Spinal cord (tissue), 10 donors: ENCODE data around the gene PTPN20. TPM values are rescaled to one million over a fixed set of nuclear protein-coding genes. Genes with fewer than 3 reads are reported as not detected.
"Not testable (repeated sequence)": the region's sequence is repeated elsewhere in the genome, so short reads cannot be mapped to it uniquely, and the experiment has no call there.

ENCODE experiments used
- DNase-seq, 6 donors: peaks; one replicate each; pipeline versions ENCODE4 v3.0.0 to v3.0.0-alpha.2; 2013 to 2015; ENCODE audit warnings: low spot score in 6 of 6, low read depth in 4 of 6
- H3K27ac ChIP-seq: one replicate; pipeline ENCODE4 v1.5.1; 2013; ENCODE audit warnings: low read depth, low read length, control low read depth
- H3K27me3 ChIP-seq: one replicate; pipeline ENCODE4 v1.6.1; 2013; ENCODE audit warnings: low read length; ENCODE audit not compliant: control insufficient read depth, insufficient read depth
- H3K36me3 ChIP-seq: one replicate; pipeline ENCODE4 v1.6.1; 2013; ENCODE audit warnings: low read length; ENCODE audit not compliant: control insufficient read depth, insufficient read depth
- H3K4me1 ChIP-seq: one replicate; pipeline ENCODE4 v1.6.1; 2013; ENCODE audit warnings: low read length; ENCODE audit not compliant: control insufficient read depth, insufficient read depth
- H3K4me3 ChIP-seq: one replicate; pipeline ENCODE4 v1.5.1; 2013; ENCODE audit warnings: low read depth, low read length, control low read depth
- H3K9me3 ChIP-seq: one replicate; pipeline ENCODE4 v1.6.1; 2013; ENCODE audit warnings: low read length; ENCODE audit not compliant: control insufficient read depth, insufficient read depth
- WGBS: methylation state at CpG from one replicate; pipeline ENCODE4 v1.1.5; 2013; ENCODE audit warnings: missing lambda C conversion rate; ENCODE audit not compliant: insufficient coverage; 5-methylcytosine and 5-hydroxymethylcytosine counted together
- polyA plus RNA-seq, 2 donors: library from polyadenylated mRNA; unstranded; fragments of 120-200 nt; gene quantifications; one replicate each; pipeline ENCODE4 v1.2.1, GENCODE V29; 2013; ENCODE audit not compliant: insufficient read length in 2 of 2
- total RNA-seq, 2 donors: library from RNA; depleted of rRNA in 1 of 2; stranded (reverse); fragments of 120-200 nt in 1 of 2; fragments of >200 nt in 1 of 2; gene quantifications; one replicate each; pipeline versions ENCODE4 v1.2.3 to v1.2.4, GENCODE V29; 2013 to 2014
- donor health status: healthy.

PTPN20 gene
- total and polyA plus RNA-seq, 4 donors, result 7.4 to 20.0 (median 12.2) TPM

DNA sequence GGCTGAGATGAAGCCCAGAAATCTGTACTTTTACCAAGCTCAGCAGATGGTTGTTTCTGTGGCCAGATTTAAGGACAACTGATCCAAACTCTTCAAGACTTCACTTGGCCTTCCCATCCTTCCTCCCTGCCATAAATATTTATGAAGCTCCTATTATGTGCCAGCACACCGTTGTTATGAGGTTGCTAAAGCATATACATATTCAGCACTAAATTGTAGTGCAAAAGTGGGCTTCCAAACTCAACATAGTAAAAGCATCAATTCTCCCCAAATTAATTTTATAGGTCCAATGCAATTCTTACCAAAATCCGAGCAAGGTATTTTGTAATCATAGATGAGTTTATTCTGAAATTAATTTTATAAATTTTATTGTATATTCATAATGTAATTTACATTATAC is 10.0 kb upstream of the PTPN20 start:
- not testable (repeated sequence) for H3K4me3 ChIP-seq, H3K4me1 ChIP-seq, H3K36me3 ChIP-seq, H3K27ac ChIP-seq, H3K27me3 ChIP-seq, H3K9me3 ChIP-seq
- DNase-seq, result peak in 1 of 6 donors; percentile 54
- no CpG with 5 or more reads among the region's 2 CpGs for WGBS

DNA sequence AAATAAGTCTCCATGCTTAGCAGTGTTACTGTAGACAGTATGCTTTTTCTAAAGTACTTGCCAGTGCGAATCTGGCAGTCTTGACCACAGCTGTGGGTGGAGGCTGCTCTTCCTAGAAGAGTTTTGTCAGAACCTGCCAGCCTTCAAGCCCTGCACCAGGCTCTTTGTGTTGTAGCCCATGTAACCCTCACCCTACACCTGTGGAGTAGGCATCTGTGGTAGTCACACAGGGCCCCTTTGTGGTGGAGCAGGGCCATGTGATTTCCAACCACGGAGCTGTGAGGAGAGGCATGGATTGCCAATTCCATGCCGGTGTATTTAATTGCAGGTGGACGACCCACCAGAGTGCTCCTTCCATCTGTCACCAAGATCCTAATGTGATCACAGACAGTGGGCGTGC is 7.4 kb upstream of the PTPN20 start:
- H3K4me1 ChIP-seq, H3K36me3 ChIP-seq, DNase-seq, H3K4me3 ChIP-seq, H3K9me3 ChIP-seq, H3K27me3 ChIP-seq, H3K27ac ChIP-seq: not testable (repeated sequence)
- no CpG with 5 or more reads among the region's 5 CpGs for WGBS

DNA sequence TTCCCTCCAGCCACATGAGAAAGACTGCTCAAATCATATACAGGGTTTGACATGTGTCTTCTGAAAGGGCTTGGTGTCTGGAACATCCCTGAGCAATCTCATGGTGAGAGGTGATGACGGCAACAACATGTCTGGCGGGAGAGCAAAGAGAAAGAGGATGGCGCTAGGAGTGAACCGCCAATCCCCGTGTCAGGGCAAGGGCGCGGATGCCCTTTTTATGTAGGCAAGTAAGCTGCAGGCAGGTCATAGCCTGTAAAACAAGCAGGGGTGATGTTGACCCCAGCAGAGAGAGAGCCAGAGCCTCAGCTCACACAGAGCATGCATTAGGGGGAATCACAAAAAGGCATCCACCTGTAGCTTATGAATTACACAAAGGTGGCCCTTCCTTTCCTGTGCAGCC is 4.9 kb upstream of the PTPN20 start:
- not testable (repeated sequence) for H3K9me3 ChIP-seq, H3K4me1 ChIP-seq, H3K36me3 ChIP-seq, DNase-seq, H3K27me3 ChIP-seq, H3K4me3 ChIP-seq, H3K27ac ChIP-seq
- no CpG with 5 or more reads among the region's 7 CpGs for WGBS

DNA sequence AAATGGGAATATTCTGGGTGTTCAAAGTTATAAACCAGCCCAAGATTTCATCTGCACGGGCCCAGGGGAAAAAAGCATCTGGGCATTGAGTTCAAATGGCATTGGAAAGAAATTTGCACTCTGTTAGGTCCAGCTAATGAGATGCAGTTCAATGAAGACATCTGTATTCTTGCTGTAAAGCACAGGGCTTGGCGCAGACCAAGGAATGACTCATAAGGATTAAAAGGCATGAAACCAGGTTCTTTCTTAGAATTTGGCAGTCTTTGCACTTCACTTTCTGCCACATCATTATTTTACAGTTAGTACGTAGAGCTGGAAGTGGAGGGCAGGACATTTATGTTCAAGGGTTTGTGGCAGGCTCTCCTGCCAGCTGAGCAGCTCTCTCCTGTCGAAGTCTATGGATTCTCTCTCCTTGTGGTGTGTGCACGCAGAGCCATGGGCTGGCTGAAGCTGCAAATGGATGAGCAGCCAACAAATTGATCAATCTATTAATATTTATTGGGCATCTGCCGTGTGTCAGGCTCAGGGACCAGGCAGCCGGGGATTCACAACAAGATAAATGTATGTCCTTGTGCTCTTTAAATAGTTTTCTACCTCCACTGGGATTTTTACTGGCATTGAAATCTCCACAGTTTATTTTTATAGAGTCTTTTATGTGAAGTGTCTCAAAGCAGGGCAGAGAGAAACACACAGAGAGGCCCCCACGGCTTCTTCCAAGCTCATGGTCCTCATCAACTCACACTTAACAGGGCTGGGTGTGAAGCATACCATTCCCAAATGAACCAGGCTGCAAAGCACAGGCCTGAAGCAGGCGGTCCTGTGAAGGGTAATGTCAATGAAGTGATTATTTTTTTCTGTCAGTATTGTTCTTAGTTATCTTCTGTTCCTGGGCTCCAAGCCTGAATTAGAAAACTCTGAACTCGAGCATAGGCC is 3.8 kb upstream of the PTPN20 start:
- WGBS, result no CpG with 5 or more reads among the region's 10 CpGs
- not testable (repeated sequence) for H3K4me1 ChIP-seq, H3K27me3 ChIP-seq, H3K4me3 ChIP-seq, H3K36me3 ChIP-seq, H3K9me3 ChIP-seq, H3K27ac ChIP-seq, DNase-seq

DNA sequence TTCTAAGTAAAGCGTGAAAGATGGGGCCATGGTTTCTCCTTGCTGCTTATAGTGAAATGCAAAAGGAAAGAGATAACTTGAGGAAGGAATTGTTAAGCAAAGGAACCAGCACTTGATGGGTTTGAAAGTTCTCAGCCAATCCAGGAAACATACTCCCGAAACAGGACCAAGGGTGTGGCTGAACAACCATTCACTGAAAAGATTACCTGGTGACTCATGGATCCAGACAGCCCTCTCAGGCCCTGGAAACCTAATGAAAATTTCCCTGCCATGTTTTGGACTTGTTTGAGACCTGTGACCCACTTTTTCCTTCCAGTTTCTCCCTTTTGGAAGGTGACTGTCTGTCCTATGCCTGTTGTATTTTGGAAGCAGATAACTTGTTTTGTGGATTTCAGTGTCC is 11.3 kb downstream of the PTPN20 start:
- H3K36me3 ChIP-seq, H3K27ac ChIP-seq, H3K27me3 ChIP-seq, H3K4me1 ChIP-seq, DNase-seq, H3K9me3 ChIP-seq, H3K4me3 ChIP-seq: not testable (repeated sequence)
- no CpG with 5 or more reads among the region's 2 CpGs for WGBS

DNA sequence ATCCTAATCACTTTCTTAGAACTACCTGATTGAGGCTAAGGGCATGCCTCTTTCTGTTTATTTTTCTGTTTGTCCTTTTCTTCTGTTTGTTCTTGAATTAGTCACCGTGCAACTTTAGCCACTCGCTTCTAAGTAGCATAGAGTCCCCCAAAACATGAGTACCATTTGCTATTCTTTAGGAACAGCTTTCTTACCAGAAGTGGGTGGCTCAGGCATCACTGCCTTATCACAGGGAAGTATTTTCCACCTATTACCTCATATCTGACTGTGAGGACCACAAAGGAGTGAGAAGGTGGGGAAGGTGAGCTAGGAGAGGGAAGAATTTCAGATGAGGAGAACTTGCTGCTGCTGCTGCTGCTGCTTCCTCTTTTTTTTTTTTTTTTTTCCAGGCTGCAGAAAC is 13.9 kb downstream of the PTPN20 start:
- H3K4me1 ChIP-seq, H3K4me3 ChIP-seq, DNase-seq, H3K36me3 ChIP-seq, H3K27me3 ChIP-seq, H3K9me3 ChIP-seq, H3K27ac ChIP-seq: not testable (repeated sequence)
- WGBS, result no CpG with 5 or more reads among the region's 2 CpGs

DNA sequence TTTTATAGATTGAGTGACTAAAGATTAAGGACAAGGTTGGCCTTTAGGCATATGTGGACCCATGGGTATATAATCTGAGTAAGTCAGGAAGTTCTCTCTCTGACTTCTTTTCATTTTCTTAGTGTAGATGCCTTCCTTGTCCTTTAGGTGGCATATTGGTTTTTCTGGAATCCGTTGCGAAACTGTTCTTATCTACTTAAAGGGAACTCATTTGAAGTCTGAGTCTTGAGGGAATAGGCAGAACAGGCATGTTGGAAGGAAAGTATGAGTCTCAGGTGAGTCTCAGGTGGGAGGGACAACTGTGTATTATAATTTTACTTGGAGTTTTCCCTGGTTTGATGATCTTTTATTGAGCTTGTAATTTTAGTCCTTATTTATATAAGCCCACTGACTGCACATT is 14.6 kb downstream of the PTPN20 start:
- H3K27me3 ChIP-seq, H3K27ac ChIP-seq, H3K4me1 ChIP-seq, H3K36me3 ChIP-seq, H3K4me3 ChIP-seq, H3K9me3 ChIP-seq: not testable (repeated sequence)
- WGBS, result no CpG with 5 or more reads among the region's 2 CpGs
- DNase-seq, result peak in 1 of 6 donors; percentile 3

DNA sequence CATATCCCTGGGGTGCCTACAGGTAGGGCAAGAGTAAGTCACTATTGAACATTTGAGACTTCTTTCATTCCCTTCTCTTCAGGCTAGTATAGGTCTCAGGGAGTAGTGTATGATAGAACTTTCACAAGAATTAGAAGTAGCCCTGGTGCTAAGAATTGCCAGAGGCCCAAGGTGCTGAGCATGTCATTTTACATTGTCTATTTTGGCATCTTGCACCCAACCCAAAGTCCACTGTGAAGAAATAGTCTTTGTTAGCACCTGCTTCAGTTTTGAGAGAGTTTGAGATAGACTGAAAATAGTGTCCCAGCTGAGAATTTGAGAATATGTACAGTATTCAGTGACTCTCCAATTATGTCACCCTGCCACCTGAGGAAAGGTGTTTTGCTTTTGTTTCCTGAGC is 17.6 kb downstream of the PTPN20 start:
- not testable (repeated sequence) for DNase-seq, H3K4me1 ChIP-seq, H3K27ac ChIP-seq, H3K36me3 ChIP-seq, H3K4me3 ChIP-seq, H3K27me3 ChIP-seq, H3K9me3 ChIP-seq

DNA sequence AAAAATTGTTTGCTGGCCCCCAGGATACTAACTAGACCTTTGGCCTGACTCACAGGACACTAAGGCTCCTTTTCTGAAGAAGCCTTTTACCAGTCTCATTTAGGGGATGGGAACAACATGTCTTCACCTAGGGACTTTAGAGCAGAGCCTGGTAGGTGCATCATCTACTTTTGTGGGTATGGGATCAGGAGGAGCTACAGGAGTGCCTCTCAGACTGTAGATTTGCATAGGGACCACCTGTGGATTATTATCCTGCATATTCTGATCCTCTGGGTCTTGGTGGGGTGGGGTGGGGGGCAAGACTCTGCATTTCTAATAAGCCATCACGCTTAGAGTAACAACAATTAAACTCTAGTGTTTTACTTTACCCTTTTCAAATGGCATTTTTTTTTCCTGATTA is 21.2 kb downstream of the PTPN20 start:
- H3K36me3 ChIP-seq, result not testable (repeated sequence)
- no CpG with 5 or more reads among the region's 1 CpG for WGBS

DNA sequence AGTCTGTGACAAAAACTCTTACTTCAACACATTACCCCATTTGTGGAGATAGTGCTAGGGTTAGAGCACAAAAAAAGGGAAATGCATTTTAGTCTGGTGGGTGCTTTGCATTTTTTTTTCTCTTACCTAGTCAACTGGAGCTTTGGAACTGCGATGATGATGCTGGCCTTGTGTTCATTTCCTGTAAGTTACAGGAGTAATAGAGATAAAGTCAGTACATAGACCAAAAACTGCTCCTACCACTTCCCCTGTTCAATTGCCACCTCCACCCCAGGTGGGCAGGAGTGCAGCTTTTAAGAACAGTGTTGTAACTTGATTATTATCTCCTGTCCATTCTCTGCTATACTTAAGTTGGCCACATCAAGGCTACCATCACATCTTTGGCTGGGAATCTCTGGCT is 29.9 kb downstream of the PTPN20 start:
- H3K4me1 ChIP-seq, H3K27ac ChIP-seq: not testable (repeated sequence)
- WGBS, result no CpG with 5 or more reads among the region's 1 CpG

More for the DNA sequence above, 21.2 kb downstream of the PTPN20 start:
- H3K9me3 ChIP-seq, DNase-seq, H3K4me3 ChIP-seq, H3K27ac ChIP-seq, H3K27me3 ChIP-seq, H3K4me1 ChIP-seq: not testable (repeated sequence)

More for the DNA sequence above, 29.9 kb downstream of the PTPN20 start:
- H3K4me3 ChIP-seq, DNase-seq, H3K36me3 ChIP-seq, H3K27me3 ChIP-seq, H3K9me3 ChIP-seq: not testable (repeated sequence)
